ENCODE results near the gene LRRK1.

GRCh38 chr15:101003081-101003480 is 83.9 kb downstream of the LRRK1 start:
- TF ChIP-seq EZH2 (IDR thresholded peaks at IDR 0.05; ENCODE audit: borderline replicate concordance, low read length) (no peak), CTCF (IDR thresholded peaks at IDR 0.05; ENCODE audit: low read length) (no peak)
